ENCODE data around the gene TLCD1. TPM values are rescaled to one million over a fixed set of nuclear protein-coding genes. Genes with fewer than 3 reads are reported as not detected.
"Not testable (repeated sequence)": the region's sequence is repeated elsewhere in the genome, so short reads cannot be mapped to it uniquely, and the experiment has no call there.

Gene TLCD1
- total RNA-seq, 1 donor from 2014 or later: 1.6 TPM

DNA sequence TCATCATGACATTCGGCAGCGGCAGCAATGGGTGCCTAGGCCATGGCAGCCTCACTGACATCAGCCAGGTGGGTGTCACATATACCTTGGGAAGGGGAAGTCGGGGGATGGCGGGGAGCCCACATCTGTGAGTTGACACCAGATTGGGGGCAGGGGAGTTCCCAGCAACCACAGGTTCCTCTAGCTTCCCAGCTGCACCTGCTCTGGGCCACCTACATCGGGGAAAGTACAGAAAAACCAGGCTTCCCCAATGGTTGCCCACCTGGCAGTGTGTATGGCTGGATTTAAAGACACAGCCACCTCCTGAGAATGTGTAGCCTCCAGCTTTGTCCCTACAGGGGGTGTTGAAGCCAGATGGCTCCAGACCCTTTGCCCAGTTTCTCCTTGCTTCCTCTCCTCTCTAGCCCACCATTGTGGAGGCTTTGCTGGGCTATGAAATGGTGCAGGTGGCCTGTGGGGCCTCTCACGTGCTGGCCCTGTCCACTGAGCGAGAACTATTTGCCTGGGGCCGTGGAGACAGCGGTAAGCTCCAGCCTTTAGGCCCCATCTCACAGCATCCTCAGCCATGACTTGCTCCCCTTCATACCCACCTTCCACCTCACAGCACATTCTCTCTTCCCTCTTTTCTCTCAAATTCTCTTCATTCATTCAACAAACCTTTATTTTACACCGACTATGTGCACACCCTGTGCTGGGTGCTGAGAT, 12.8 kb upstream of the TLCD1 start:
- Histone ChIP-seq H3K9me3 (ENCODE audit: control insufficient read depth in 3 of 3, low read length in 3 of 3) (no peaks in the 10 kb centered on the region), H3K9ac (ENCODE audit: low read depth in 1 of 3, low read length in 3 of 3) (no peak overlapping the region), H3K36me3 (ENCODE audit: control insufficient read depth in 3 of 3, insufficient read depth in 3 of 3, low read length in 3 of 3) (peaks cover 0 to 1% (median 0%) of the 10 kb centered on the region in 3 donors)

GRCh38 chr17:28737770-28738679, 12.0 kb upstream of the TLCD1 start:
- Histone ChIP-seq H3K9me3 (ENCODE audit: control insufficient read depth in 3 of 3, low read length in 3 of 3) (no peaks in the 10 kb centered on the region), H3K9ac (ENCODE audit: low read depth in 1 of 3, low read length in 3 of 3) (no peak overlapping the region), H3K4me3 (ENCODE audit: low read length in 3 of 3) (no peak overlapping the region), H3K36me3 (ENCODE audit: control insufficient read depth in 3 of 3, insufficient read depth in 3 of 3, low read length in 3 of 3) (peaks cover 0 to 1% (median 0%) of the 10 kb centered on the region in 3 donors), H3K27me3 (ENCODE audit: control insufficient read depth in 3 of 3, insufficient read depth in 3 of 3, low read length in 3 of 3) (no peaks in the 10 kb centered on the region), H3K4me1 (ENCODE audit: control insufficient read depth in 3 of 3, insufficient read depth in 3 of 3, low read length in 3 of 3) (peaks cover 5 to 9% (median 7%) of the 10 kb centered on the region in 3 donors), H3K27ac (ENCODE audit: low read depth, low read length) (no peak overlapping the region)

More for the DNA sequence above, 12.8 kb upstream of the TLCD1 start:
- H3K27me3 ChIP-seq (ENCODE audit: control insufficient read depth in 3 of 3, insufficient read depth in 3 of 3, low read length in 3 of 3): no peaks in the 10 kb centered on the region
- no peak overlapping the region for H3K27ac ChIP-seq (ENCODE audit: low read depth, low read length)
- H3K4me3 ChIP-seq (ENCODE audit: low read length in 3 of 3): no peak overlapping the region
- peaks cover 8 to 16% (median 12%) of the 10 kb centered on the region in 3 donors for H3K4me1 ChIP-seq (ENCODE audit: control insufficient read depth in 3 of 3, insufficient read depth in 3 of 3, low read length in 3 of 3)

DNA sequence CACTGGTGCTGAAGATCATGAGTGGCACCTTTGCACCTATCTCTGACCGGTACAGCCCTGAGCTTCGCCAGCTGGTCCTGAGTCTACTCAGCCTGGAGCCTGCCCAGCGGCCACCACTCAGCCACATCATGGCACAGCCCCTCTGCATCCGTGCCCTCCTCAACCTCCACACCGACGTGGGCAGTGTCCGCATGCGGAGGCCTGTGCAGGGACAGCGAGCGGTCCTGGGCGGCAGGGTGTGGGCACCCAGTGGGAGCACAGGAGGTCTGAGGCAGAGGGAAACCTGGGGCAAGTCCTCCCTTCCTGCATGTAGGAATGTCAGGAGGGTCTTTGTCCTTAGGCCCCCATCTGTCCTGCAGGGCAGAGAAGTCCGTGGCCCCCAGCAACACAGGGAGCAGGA, 11.3 kb upstream of the TLCD1 start:
- Histone ChIP-seq H3K27ac (ENCODE audit: low read depth, low read length) (no peak overlapping the region), H3K36me3 (ENCODE audit: control insufficient read depth in 3 of 3, insufficient read depth in 3 of 3, low read length in 3 of 3) (peaks cover 0 to 1% (median 0%) of the 10 kb centered on the region in 3 donors), H3K4me3 (ENCODE audit: low read length in 3 of 3) (no peak overlapping the region), H3K4me1 (ENCODE audit: control insufficient read depth in 3 of 3, insufficient read depth in 3 of 3, low read length in 3 of 3) (peaks cover 4 to 7% (median 5%) of the 10 kb centered on the region in 3 donors), H3K9me3 (ENCODE audit: control insufficient read depth in 3 of 3, low read length in 3 of 3) (no peaks in the 10 kb centered on the region), H3K27me3 (ENCODE audit: control insufficient read depth in 3 of 3, insufficient read depth in 3 of 3, low read length in 3 of 3) (no peaks in the 10 kb centered on the region), H3K9ac (ENCODE audit: low read depth in 1 of 3, low read length in 3 of 3) (no peak overlapping the region)

- not testable (repeated sequence) for H3K9ac ChIP-seq (ENCODE audit: low read depth in 1 of 3, low read length in 3 of 3); H3K9me3 ChIP-seq (ENCODE audit: control insufficient read depth in 3 of 3, low read length in 3 of 3); H3K36me3 ChIP-seq (ENCODE audit: control insufficient read depth in 3 of 3, insufficient read depth in 3 of 3, low read length in 3 of 3); H3K27me3 ChIP-seq (ENCODE audit: control insufficient read depth in 3 of 3, insufficient read depth in 3 of 3, low read length in 3 of 3); H3K27ac ChIP-seq (ENCODE audit: low read depth, low read length); H3K4me3 ChIP-seq (ENCODE audit: low read length in 3 of 3); H3K4me1 ChIP-seq (ENCODE audit: control insufficient read depth in 3 of 3, insufficient read depth in 3 of 3, low read length in 3 of 3)
These were observed 10.1 kb upstream of the TLCD1 start for GRCh38 chr17:28735913-28736769.

- peaks cover 0 to 1% (median 0%) of the 10 kb centered on the region in 3 donors for H3K36me3 ChIP-seq (ENCODE audit: control insufficient read depth in 3 of 3, insufficient read depth in 3 of 3, low read length in 3 of 3)
- no peak overlapping the region for H3K4me3 ChIP-seq (ENCODE audit: low read length in 3 of 3)
- H3K9me3 ChIP-seq (ENCODE audit: control insufficient read depth in 3 of 3, low read length in 3 of 3): no peaks in the 10 kb centered on the region
- no peaks in the 10 kb centered on the region for H3K27me3 ChIP-seq (ENCODE audit: control insufficient read depth in 3 of 3, insufficient read depth in 3 of 3, low read length in 3 of 3)
- H3K9ac ChIP-seq (ENCODE audit: low read depth in 1 of 3, low read length in 3 of 3): no peak overlapping the region
- H3K27ac ChIP-seq (ENCODE audit: low read depth, low read length): no peak overlapping the region
- H3K4me1 ChIP-seq (ENCODE audit: control insufficient read depth in 3 of 3, insufficient read depth in 3 of 3, low read length in 3 of 3): peaks cover 4 to 7% (median 5%) of the 10 kb centered on the region in 3 donors
These were observed 9.2 kb upstream of the TLCD1 start for GRCh38 chr17:28735242-28735722.

- peaks cover 4 to 7% (median 5%) of the 10 kb centered on the region in 3 donors for H3K4me1 ChIP-seq (ENCODE audit: control insufficient read depth in 3 of 3, insufficient read depth in 3 of 3, low read length in 3 of 3)
- H3K36me3 ChIP-seq (ENCODE audit: control insufficient read depth in 3 of 3, insufficient read depth in 3 of 3, low read length in 3 of 3): peaks cover 0 to 1% (median 0%) of the 10 kb centered on the region in 3 donors
- H3K9me3 ChIP-seq (ENCODE audit: control insufficient read depth in 3 of 3, low read length in 3 of 3): no peaks in the 10 kb centered on the region
- no peak overlapping the region for H3K4me3 ChIP-seq (ENCODE audit: low read length in 3 of 3)
- no peaks in the 10 kb centered on the region for H3K27me3 ChIP-seq (ENCODE audit: control insufficient read depth in 3 of 3, insufficient read depth in 3 of 3, low read length in 3 of 3)
- no peak overlapping the region for H3K9ac ChIP-seq (ENCODE audit: low read depth in 1 of 3, low read length in 3 of 3)
- no peak overlapping the region for H3K27ac ChIP-seq (ENCODE audit: low read depth, low read length)
These were observed 8.7 kb upstream of the TLCD1 start for GRCh38 chr17:28734712-28735241.

GRCh38 chr17:28733346-28733745, 7.3 kb upstream of the TLCD1 start:
- Histone ChIP-seq H3K9me3 (ENCODE audit: control insufficient read depth in 3 of 3, low read length in 3 of 3) (no peaks in the 10 kb centered on the region), H3K27me3 (ENCODE audit: control insufficient read depth in 3 of 3, insufficient read depth in 3 of 3, low read length in 3 of 3) (no peaks in the 10 kb centered on the region), H3K27ac (ENCODE audit: low read depth, low read length) (no peak overlapping the region), H3K9ac (ENCODE audit: low read depth in 1 of 3, low read length in 3 of 3) (no peak overlapping the region), H3K4me1 (ENCODE audit: control insufficient read depth in 3 of 3, insufficient read depth in 3 of 3, low read length in 3 of 3) (peaks cover 7 to 10% (median 8%) of the 10 kb centered on the region in 3 donors), H3K36me3 (ENCODE audit: control insufficient read depth in 3 of 3, insufficient read depth in 3 of 3, low read length in 3 of 3) (peaks cover 0 to 1% (median 0%) of the 10 kb centered on the region in 3 donors), H3K4me3 (ENCODE audit: low read length in 3 of 3) (no peak overlapping the region)

- peaks cover 0 to 4% (median 0%) of the 10 kb centered on the region in 3 donors for H3K27me3 ChIP-seq (ENCODE audit: control insufficient read depth in 3 of 3, insufficient read depth in 3 of 3, low read length in 3 of 3)
- peaks cover 0 to 1% (median 0%) of the 10 kb centered on the region in 3 donors for H3K36me3 ChIP-seq (ENCODE audit: control insufficient read depth in 3 of 3, insufficient read depth in 3 of 3, low read length in 3 of 3)
- H3K4me1 ChIP-seq (ENCODE audit: control insufficient read depth in 3 of 3, insufficient read depth in 3 of 3, low read length in 3 of 3): peaks cover 28 to 33% (median 29%) of the 10 kb centered on the region in 3 donors
- H3K9me3 ChIP-seq (ENCODE audit: control insufficient read depth in 3 of 3, low read length in 3 of 3): no peaks in the 10 kb centered on the region
- no peak overlapping the region for H3K4me3 ChIP-seq (ENCODE audit: low read length in 3 of 3)
- no peak overlapping the region for H3K9ac ChIP-seq (ENCODE audit: low read depth in 1 of 3, low read length in 3 of 3)
- H3K27ac ChIP-seq (ENCODE audit: low read depth, low read length): no peak overlapping the region
These were observed 3.9 kb upstream of the TLCD1 start for GRCh38 chr17:28729950-28730330.
